Glutamatergic neuron (in vitro differentiated cells): Measurements from ENCODE around the gene CD151. TPM values are rescaled to one million over a fixed set of nuclear protein-coding genes. Genes with fewer than 3 reads are reported as not detected.

ENCODE experiments used
- DNase-seq: peaks from one replicate; pipeline ENCODE4 v3.0.0; 2022
- H3K27ac Mint-ChIP-seq: one replicate; pipeline ENCODE4 v1.8.0; 2020; ENCODE audit warnings: mild to moderate bottlenecking, mixed read lengths, inconsistent platforms; ENCODE audit not compliant: unreplicated experiment
- H3K27me3 Mint-ChIP-seq: one replicate; pipeline ENCODE4 v1.8.0; 2020; ENCODE audit warnings: mild to moderate bottlenecking, moderate library complexity, mixed read lengths, inconsistent platforms; ENCODE audit not compliant: unreplicated experiment
- H3K36me3 Mint-ChIP-seq: one replicate; pipeline ENCODE4 v1.8.0; 2020; ENCODE audit warnings: mild to moderate bottlenecking, mixed read lengths, inconsistent platforms; ENCODE audit not compliant: unreplicated experiment
- H3K4me1 Mint-ChIP-seq: one replicate; pipeline ENCODE4 v1.8.0; 2020; ENCODE audit warnings: mild to moderate bottlenecking, low read depth, mixed read lengths, inconsistent platforms; ENCODE audit not compliant: unreplicated experiment
- H3K4me3 Mint-ChIP-seq: one replicate; pipeline ENCODE4 v1.8.0; 2020; ENCODE audit warnings: mild to moderate bottlenecking, mixed read lengths, inconsistent platforms; ENCODE audit not compliant: unreplicated experiment
- H3K9me3 Mint-ChIP-seq: one replicate; pipeline ENCODE4 v1.8.0; 2020; ENCODE audit warnings: mild to moderate bottlenecking, moderate library complexity, mixed read lengths, inconsistent platforms; ENCODE audit not compliant: unreplicated experiment
- CTCF ChIP-seq: fragments of 200-600 bp; sonication (generic); IDR thresholded peaks from one replicate; pipeline ENCODE4 v1.5.0; 2021; ENCODE audit not compliant: partially characterized antibody, unreplicated experiment
- total RNA-seq: library from RNA; stranded (reverse); fragmentation: NEBNext Ultra II Directional; extraction: Animal tissue kit (Norgen Biotek cat#: 25700); gene quantifications from one replicate; pipeline ENCODE4 v1.2.1, GENCODE V29; 2021; ENCODE audit not compliant: unreplicated experiment

Gene CD151
- total RNA-seq, 1 donor from 2014 or later = 346 TPM

- no peak for DNase-seq
- H3K27ac Mint-ChIP-seq = peak overlapping the region; percentile 97
- H3K27me3 Mint-ChIP-seq = peaks cover 23% of the 10 kb centered on the region
- H3K36me3 Mint-ChIP-seq = no peaks in the 10 kb centered on the region
- H3K9me3 Mint-ChIP-seq = peaks cover 26% of the 10 kb centered on the region
- no peak for TF ChIP-seq CTCF
- H3K4me1 Mint-ChIP-seq = peaks cover 18% of the 10 kb centered on the region
- peak overlapping the region; percentile 7 for H3K4me3 Mint-ChIP-seq
These were observed 4.6 kb downstream of the CD151 start for GRCh38 chr11:837189-837989.

- DNase-seq = no peak
- H3K27ac Mint-ChIP-seq = peak overlapping the region; percentile 97
- H3K27me3 Mint-ChIP-seq = peaks cover 23% of the 10 kb centered on the region
- H3K4me1 Mint-ChIP-seq = peaks cover 18% of the 10 kb centered on the region
- H3K9me3 Mint-ChIP-seq = peaks cover 26% of the 10 kb centered on the region
- no peak for TF ChIP-seq CTCF
- H3K36me3 Mint-ChIP-seq = no peaks in the 10 kb centered on the region
- no peak overlapping the region for H3K4me3 Mint-ChIP-seq
These were observed 5.2 kb downstream of the CD151 start for GRCh38 chr11:837990-838307.

- Mint-ChIP-seq H3K4me3 (peak overlapping the region; percentile 70), H3K36me3 (no peaks in the 10 kb centered on the region), H3K4me1 (peaks cover 18% of the 10 kb centered on the region), H3K27ac (peak overlapping the region; percentile 97), H3K9me3 (peaks cover 28% of the 10 kb centered on the region), H3K27me3 (peaks cover 23% of the 10 kb centered on the region)
- peak; percentile 69 for DNase-seq
- TF ChIP-seq CTCF = peak; percentile 60
These were observed 5.9 kb downstream of the CD151 start for GRCh38 chr11:838441-839279.

- no peak for TF ChIP-seq CTCF
- no peak overlapping the region for H3K4me3 Mint-ChIP-seq
- H3K27ac Mint-ChIP-seq = peak overlapping the region; percentile 97
- H3K36me3 Mint-ChIP-seq = no peaks in the 10 kb centered on the region
- peaks cover 17% of the 10 kb centered on the region for H3K27me3 Mint-ChIP-seq
- peaks cover 18% of the 10 kb centered on the region for H3K4me1 Mint-ChIP-seq
- H3K9me3 Mint-ChIP-seq = peaks cover 26% of the 10 kb centered on the region
- DNase-seq = no peak
These were observed 6.5 kb downstream of the CD151 start for GRCh38 chr11:839280-839623.
